ENCODE measurements around the gene PLCD4.

Gene PLCD4

GRCh38 chr2:218622606-218623365, 15.1 kb downstream of the PLCD4 start:
- DNase-seq, result no peak

GRCh38 chr2:218623366-218623705, 15.6 kb downstream of the PLCD4 start:
- no peak for DNase-seq

- DNase-seq, result no peak
These were observed 18.7 kb downstream of the PLCD4 start for GRCh38 chr2:218626369-218626768.

- no peak for DNase-seq
These were observed 20.2 kb downstream of the PLCD4 start for GRCh38 chr2:218627939-218628338.

- peak; percentile 7 for DNase-seq
These were observed 24.1 kb downstream of the PLCD4 start for GRCh38 chr2:218631837-218632236.

GRCh38 chr2:218635719-218636118, 28.0 kb downstream of the PLCD4 start:
- no peak for DNase-seq

GRCh38 chr2:218638372-218638771, 30.7 kb downstream of the PLCD4 start:
- no peak for DNase-seq

GRCh38 chr2:218642121-218642656, 34.5 kb downstream of the PLCD4 start:
- DNase-seq, result no peak

- no peak for DNase-seq
These were observed 35.1 kb downstream of the PLCD4 start for GRCh38 chr2:218642786-218643185.

- DNase-seq, result no peak
These were observed 36.1 kb downstream of the PLCD4 start for GRCh38 chr2:218643751-218644310.

- DNase-seq, result no peak
These were observed 37.0 kb downstream of the PLCD4 start for GRCh38 chr2:218644721-218645120.

GRCh38 chr2:218645126-218645525, 37.4 kb downstream of the PLCD4 start:
- DNase-seq, result no peak

- DNase-seq, result peak; percentile 18
These were observed 40.5 kb downstream of the PLCD4 start for GRCh38 chr2:218648088-218648786.

- DNase-seq, result no peak
These were observed 41.0 kb downstream of the PLCD4 start for GRCh38 chr2:218648787-218649100.

GRCh38 chr2:218655751-218656150, 48.1 kb downstream of the PLCD4 start:
- DNase-seq, result no peak

GRCh38 chr2:218658671-218659257, 51.1 kb downstream of the PLCD4 start:
- DNase-seq, result peak; percentile 46

GRCh38 chr2:218659258-218659987, 51.7 kb downstream of the PLCD4 start, which contains the start of the genes BCS1L and ZNF142:
Gene BCS1L, plus strand, starts transcription at chr2:218659683. Its CDS starts 1,305 bp downstream, at chr2:218660988.
Gene ZNF142, minus strand, starts transcription at chr2:218659623. Its CDS starts 3,194 bp downstream, at chr2:218656429.
- peak; percentile 87 for DNase-seq

GRCh38 chr2:218659988-218660358, 52.3 kb downstream of the PLCD4 start:
- no peak for DNase-seq

GRCh38 chr2:218662377-218662776, 54.7 kb downstream of the PLCD4 start:
- no peak for DNase-seq

- DNase-seq, result no peak
These were observed 55.1 kb downstream of the PLCD4 start for GRCh38 chr2:218662827-218663226.

- DNase-seq, result no peak
These were observed 56.2 kb downstream of the PLCD4 start for GRCh38 chr2:218663901-218664300.

- DNase-seq, result no peak
These were observed 57.0 kb downstream of the PLCD4 start for GRCh38 chr2:218664653-218665052.

Measured in NCI-H1105 treated with DMSO at 0.1 percent for 48 hours (cell line).